MCF 10A (cell line): ENCODE measurements around the gene STXBP1. TPM values are rescaled to one million over a fixed set of nuclear protein-coding genes. Genes with fewer than 3 reads are reported as not detected.

Experiments
- BruUV-seq: library from RNA; stranded (reverse); fragments of 400-500 nt; replicated peaks from 2 replicates; lab custom pipeline; 2021; lab: Mats Ljungman, UMichigan
- CTCF ChIA-PET: fragments of 300-600 bp; sonication (Branson Sonifier 250); formaldehyde crosslinking; extraction: SDS; loops from one replicate; lab custom pipeline; 2021; ENCODE audit warnings: antibody characterized with exemption, inconsistent platforms; lab: Yijun Ruan, JAX
- POLR2A ChIA-PET: fragments of 300-600, 350-650 bp; sonication (Branson Sonifier 250); formaldehyde crosslinking; extraction: SDS; loops from one replicate; lab custom pipeline; 2020; ENCODE audit warnings: antibody characterized with exemption, inconsistent platforms; lab: Yijun Ruan, JAX
- DNase-seq: peaks from one replicate; pipeline ENCODE4 v3.0.0-alpha.2; 2018; ENCODE audit not compliant: unreplicated experiment
- H3K27ac Mint-ChIP-seq: one replicate; pipeline ENCODE4 v1.8.0; 2022; ENCODE audit warnings: mild to moderate bottlenecking, low read depth, mixed read lengths; ENCODE audit not compliant: unreplicated experiment
- H3K27me3 Mint-ChIP-seq: one replicate; pipeline ENCODE4 v1.8.0; 2022; ENCODE audit warnings: mixed read lengths; ENCODE audit not compliant: insufficient read depth, unreplicated experiment
- H3K36me3 Mint-ChIP-seq: one replicate; pipeline ENCODE4 v1.8.0; 2022; ENCODE audit warnings: mild to moderate bottlenecking, moderate library complexity, mixed read lengths; ENCODE audit not compliant: insufficient read depth, unreplicated experiment
- H3K4me1 Mint-ChIP-seq: one replicate; pipeline ENCODE4 v1.8.0; 2022; ENCODE audit warnings: mixed read lengths; ENCODE audit not compliant: insufficient read depth, unreplicated experiment
- H3K4me3 Mint-ChIP-seq: one replicate; pipeline ENCODE4 v1.8.0; 2022; ENCODE audit warnings: mild to moderate bottlenecking, moderate library complexity, mixed read lengths; ENCODE audit not compliant: unreplicated experiment
- H3K9me3 Mint-ChIP-seq: one replicate; pipeline ENCODE4 v1.8.0; 2022; ENCODE audit warnings: mixed read lengths; ENCODE audit not compliant: unreplicated experiment
- CTCF ChIP-seq: fragments of 200-600 bp; IDR thresholded peaks from one replicate; pipeline ENCODE4 v1.8.0; 2022; ENCODE audit warnings: antibody characterized with exemption, mild to moderate bottlenecking; ENCODE audit not compliant: unreplicated experiment
- intact Hi-C: fragments of 100-400 bp; cut with micrococcal nuclease; formaldehyde crosslinking; loops from 2 replicates; pipeline ENCODE4 v1.14.1; 2022
- total RNA-seq: library from RNA; stranded (reverse); gene quantifications from 2 replicates; pipeline ENCODE4 v1.2.3, GENCODE V29; 2022

The STXBP1 gene
- total RNA-seq, 1 experiment from 2014 or later: 20.0 TPM

- no peak overlapping the region for H3K27ac Mint-ChIP-seq
- BruUV-seq: no TSS peak
- no peak for DNase-seq
- no peaks in the 10 kb centered on the region for H3K36me3 Mint-ChIP-seq
- H3K4me1 Mint-ChIP-seq: no peaks in the 10 kb centered on the region
- H3K27me3 Mint-ChIP-seq: no peaks in the 10 kb centered on the region
- intact Hi-C loops: no loop called here
- H3K9me3 Mint-ChIP-seq: no peaks in the 10 kb centered on the region
- no peak overlapping the region for H3K4me3 Mint-ChIP-seq
- CTCF ChIA-PET: no interaction called here
- TF ChIP-seq CTCF: no peak
- POLR2A ChIA-PET: interaction anchor here (1.0 kb wide), 1 partner anchor 26 kb away, joined by 3 read pairs; the partner anchor contains the start of gene TOR2A
Measured at GRCh38 chr9:127708952-127709587, 97.0 kb downstream of the STXBP1 start.

GRCh38 chr9:127710204-127710783, 98.2 kb downstream of the STXBP1 start:
- no peaks in the 10 kb centered on the region for H3K4me1 Mint-ChIP-seq
- BruUV-seq: no TSS peak
- H3K36me3 Mint-ChIP-seq: no peaks in the 10 kb centered on the region
- no peak for TF ChIP-seq CTCF
- ChIA-PET POLR2A (interaction anchor here (1.0 kb wide), 1 partner anchor 25 kb away, joined by 3 read pairs; the partner anchor contains the start of gene TOR2A), CTCF (interaction anchor here (0.5 to 0.7 kb wide), 2 partner anchors 88 to 192 kb away, joined by 3 read pairs; no protein-coding TSS in a partner anchor)
- DNase-seq: no peak
- H3K27ac Mint-ChIP-seq: no peak overlapping the region
- intact Hi-C loops: no loop called here
- H3K9me3 Mint-ChIP-seq: no peaks in the 10 kb centered on the region
- no peak overlapping the region for H3K4me3 Mint-ChIP-seq
- no peaks in the 10 kb centered on the region for H3K27me3 Mint-ChIP-seq

GRCh38 chr9:127711226-127711701, 99.2 kb downstream of the STXBP1 start:
- POLR2A ChIA-PET: no interaction called here
- no peaks in the 10 kb centered on the region for H3K9me3 Mint-ChIP-seq
- no peaks in the 10 kb centered on the region for H3K27me3 Mint-ChIP-seq
- CTCF ChIA-PET: interaction anchor here (0.6 kb wide), 1 partner anchor 223 kb away, joined by 3 read pairs; no protein-coding TSS in a partner anchor
- intact Hi-C loops: no loop called here
- no TSS peak for BruUV-seq
- TF ChIP-seq CTCF: no peak
- H3K36me3 Mint-ChIP-seq: no peaks in the 10 kb centered on the region
- no peak overlapping the region for H3K27ac Mint-ChIP-seq
- DNase-seq: no peak
- H3K4me1 Mint-ChIP-seq: peaks cover 6% of the 10 kb centered on the region
- H3K4me3 Mint-ChIP-seq: no peak overlapping the region

- no peak for TF ChIP-seq CTCF
- H3K27ac Mint-ChIP-seq: no peak overlapping the region
- H3K27me3 Mint-ChIP-seq: no peaks in the 10 kb centered on the region
- no peaks in the 10 kb centered on the region for H3K36me3 Mint-ChIP-seq
- CTCF ChIA-PET: interaction anchor here (0.6 kb wide), 2 partner anchors 59 to 223 kb away, joined by 3 to 4 read pairs; no protein-coding TSS in a partner anchor
- peaks cover 7% of the 10 kb centered on the region for H3K4me1 Mint-ChIP-seq
- no peaks in the 10 kb centered on the region for H3K9me3 Mint-ChIP-seq
- intact Hi-C loops: no loop called here
- no TSS peak for BruUV-seq
- POLR2A ChIA-PET: no interaction called here
- no peak overlapping the region for H3K4me3 Mint-ChIP-seq
- no peak for DNase-seq
Measured at GRCh38 chr9:127711831-127712274, 99.8 kb downstream of the STXBP1 start.
